ENCODE data around the gene CENPB. TPM values are rescaled to one million over a fixed set of nuclear protein-coding genes. Genes with fewer than 3 reads are reported as not detected.

The CENPB gene
- polyA plus RNA-seq, 1 donor from 2014 or later: 37.9 TPM

GRCh38 chr20:3800256-3800877 lies 13.8 kb upstream of the CENPB start:
- no peaks in the 10 kb centered on the region for H3F3A ChIP-seq (ENCODE audit: insufficient read depth, low read length, poor library complexity, severe bottlenecking)
- H3K27me3 ChIP-seq (ENCODE audit: insufficient read depth, low read depth, low read length): no peaks in the 10 kb centered on the region
- no peaks in the 10 kb centered on the region for H3K9me2 ChIP-seq (ENCODE audit: insufficient read depth, low read length)
- H2AFZ ChIP-seq (ENCODE audit: low read depth, low read length): no peak overlapping the region
- TF ChIP-seq POLR2AphosphoS5 (IDR thresholded peaks at IDR 0.05) (no peak), EP300 (conservative IDR thresholded peaks at IDR 0.05; ENCODE audit: poor library complexity, severe bottlenecking) (no peak), RAD21 (conservative IDR thresholded peaks at IDR 0.05) (no peak), SMC3 (conservative IDR thresholded peaks at IDR 0.05; ENCODE audit: poor library complexity) (no peak), EZH2 (IDR thresholded peaks at IDR 0.05; ENCODE audit: borderline replicate concordance, insufficient read depth, low read length, poor library complexity, severe bottlenecking) (no peak), TAF1 (IDR thresholded peaks at IDR 0.05; ENCODE audit: low read depth) (no peak), MXI1 (conservative IDR thresholded peaks at IDR 0.05; ENCODE audit: poor library complexity, severe bottlenecking) (no peak)
- TF ChIP-seq, protein P1, sequence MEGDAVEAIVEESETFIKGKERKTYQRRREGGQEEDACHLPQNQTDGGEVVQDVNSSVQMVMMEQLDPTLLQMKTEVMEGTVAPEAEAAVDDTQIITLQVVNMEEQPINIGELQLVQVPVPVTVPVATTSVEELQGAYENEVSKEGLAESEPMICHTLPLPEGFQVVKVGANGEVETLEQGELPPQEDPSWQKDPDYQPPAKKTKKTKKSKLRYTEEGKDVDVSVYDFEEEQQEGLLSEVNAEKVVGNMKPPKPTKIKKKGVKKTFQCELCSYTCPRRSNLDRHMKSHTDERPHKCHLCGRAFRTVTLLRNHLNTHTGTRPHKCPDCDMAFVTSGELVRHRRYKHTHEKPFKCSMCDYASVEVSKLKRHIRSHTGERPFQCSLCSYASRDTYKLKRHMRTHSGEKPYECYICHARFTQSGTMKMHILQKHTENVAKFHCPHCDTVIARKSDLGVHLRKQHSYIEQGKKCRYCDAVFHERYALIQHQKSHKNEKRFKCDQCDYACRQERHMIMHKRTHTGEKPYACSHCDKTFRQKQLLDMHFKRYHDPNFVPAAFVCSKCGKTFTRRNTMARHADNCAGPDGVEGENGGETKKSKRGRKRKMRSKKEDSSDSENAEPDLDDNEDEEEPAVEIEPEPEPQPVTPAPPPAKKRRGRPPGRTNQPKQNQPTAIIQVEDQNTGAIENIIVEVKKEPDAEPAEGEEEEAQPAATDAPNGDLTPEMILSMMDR (IDR thresholded peaks at IDR 0.05; ENCODE audit: poor library complexity, severe bottlenecking): no peak
- TF ChIP-seq, protein P2, sequence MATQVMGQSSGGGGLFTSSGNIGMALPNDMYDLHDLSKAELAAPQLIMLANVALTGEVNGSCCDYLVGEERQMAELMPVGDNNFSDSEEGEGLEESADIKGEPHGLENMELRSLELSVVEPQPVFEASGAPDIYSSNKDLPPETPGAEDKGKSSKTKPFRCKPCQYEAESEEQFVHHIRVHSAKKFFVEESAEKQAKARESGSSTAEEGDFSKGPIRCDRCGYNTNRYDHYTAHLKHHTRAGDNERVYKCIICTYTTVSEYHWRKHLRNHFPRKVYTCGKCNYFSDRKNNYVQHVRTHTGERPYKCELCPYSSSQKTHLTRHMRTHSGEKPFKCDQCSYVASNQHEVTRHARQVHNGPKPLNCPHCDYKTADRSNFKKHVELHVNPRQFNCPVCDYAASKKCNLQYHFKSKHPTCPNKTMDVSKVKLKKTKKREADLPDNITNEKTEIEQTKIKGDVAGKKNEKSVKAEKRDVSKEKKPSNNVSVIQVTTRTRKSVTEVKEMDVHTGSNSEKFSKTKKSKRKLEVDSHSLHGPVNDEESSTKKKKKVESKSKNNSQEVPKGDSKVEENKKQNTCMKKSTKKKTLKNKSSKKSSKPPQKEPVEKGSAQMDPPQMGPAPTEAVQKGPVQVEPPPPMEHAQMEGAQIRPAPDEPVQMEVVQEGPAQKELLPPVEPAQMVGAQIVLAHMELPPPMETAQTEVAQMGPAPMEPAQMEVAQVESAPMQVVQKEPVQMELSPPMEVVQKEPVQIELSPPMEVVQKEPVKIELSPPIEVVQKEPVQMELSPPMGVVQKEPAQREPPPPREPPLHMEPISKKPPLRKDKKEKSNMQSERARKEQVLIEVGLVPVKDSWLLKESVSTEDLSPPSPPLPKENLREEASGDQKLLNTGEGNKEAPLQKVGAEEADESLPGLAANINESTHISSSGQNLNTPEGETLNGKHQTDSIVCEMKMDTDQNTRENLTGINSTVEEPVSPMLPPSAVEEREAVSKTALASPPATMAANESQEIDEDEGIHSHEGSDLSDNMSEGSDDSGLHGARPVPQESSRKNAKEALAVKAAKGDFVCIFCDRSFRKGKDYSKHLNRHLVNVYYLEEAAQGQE (IDR thresholded peaks at IDR 0.05; ENCODE audit: borderline replicate concordance): no peak
- peak overlapping the region; percentile 61 for H3K9ac ChIP-seq (ENCODE audit: low read length)
- H3K79me2 ChIP-seq (replicated peaks; ENCODE audit: insufficient read depth, low read length): no peaks in the 10 kb centered on the region
- no peaks in the 10 kb centered on the region for H3K9me3 ChIP-seq (ENCODE audit: low read length)
- no peaks in the 10 kb centered on the region for H3K36me3 ChIP-seq (ENCODE audit: insufficient read depth, low read length)
- peak overlapping the region; percentile 53 for H3K27ac ChIP-seq (ENCODE audit: low read length)
- H4K20me1 ChIP-seq (ENCODE audit: insufficient read depth): no peaks in the 10 kb centered on the region
- no peak overlapping the region for H3K4me3 ChIP-seq (ENCODE audit: low read length)
- H3K4me2 ChIP-seq (ENCODE audit: low read length): no peak overlapping the region

DNA sequence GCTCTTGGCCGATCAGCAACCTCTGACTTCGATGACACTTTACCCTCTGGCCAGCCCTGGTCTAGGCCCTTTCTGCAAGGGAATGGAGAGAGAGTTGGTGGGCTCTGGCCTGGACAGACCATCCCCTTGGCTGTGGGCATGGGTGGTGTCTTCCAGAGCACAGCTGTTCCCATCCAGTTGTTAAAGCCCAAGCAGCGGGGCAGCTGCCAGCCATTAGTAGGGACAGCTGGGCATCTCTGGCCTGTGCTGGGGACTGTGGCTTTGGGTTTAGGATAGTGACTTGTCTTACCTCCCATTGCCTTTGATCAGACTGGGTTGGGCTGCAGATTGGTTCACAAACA lies 12.3 kb upstream of the CENPB start:
- Histone ChIP-seq H3F3A (ENCODE audit: insufficient read depth, low read length, poor library complexity, severe bottlenecking) (no peaks in the 10 kb centered on the region), H3K9me3 (ENCODE audit: low read length) (no peaks in the 10 kb centered on the region), H3K27me3 (ENCODE audit: insufficient read depth, low read depth, low read length) (no peaks in the 10 kb centered on the region), H3K36me3 (ENCODE audit: insufficient read depth, low read length) (no peaks in the 10 kb centered on the region), H3K9me2 (ENCODE audit: insufficient read depth, low read length) (no peaks in the 10 kb centered on the region), H3K4me3 (ENCODE audit: low read length) (no peak overlapping the region), H3K79me2 (replicated peaks; ENCODE audit: insufficient read depth, low read length) (no peaks in the 10 kb centered on the region), H4K20me1 (ENCODE audit: insufficient read depth) (no peaks in the 10 kb centered on the region), H2AFZ (ENCODE audit: low read depth, low read length) (no peak overlapping the region), H3K27ac (ENCODE audit: low read length) (no peak overlapping the region), H3K4me2 (ENCODE audit: low read length) (no peak overlapping the region), H3K9ac (ENCODE audit: low read length) (no peak overlapping the region)
- TF ChIP-seq TAF1 (IDR thresholded peaks at IDR 0.05; ENCODE audit: low read depth): no peak
- TF ChIP-seq EZH2 (IDR thresholded peaks at IDR 0.05; ENCODE audit: borderline replicate concordance, insufficient read depth, low read length, poor library complexity, severe bottlenecking): no peak
- no peak for TF ChIP-seq SMC3 (conservative IDR thresholded peaks at IDR 0.05; ENCODE audit: poor library complexity)
- no peak for TF ChIP-seq MXI1 (conservative IDR thresholded peaks at IDR 0.05; ENCODE audit: poor library complexity, severe bottlenecking)
- TF ChIP-seq EP300 (conservative IDR thresholded peaks at IDR 0.05; ENCODE audit: poor library complexity, severe bottlenecking): no peak
- TF ChIP-seq, protein P2 (IDR thresholded peaks at IDR 0.05; ENCODE audit: borderline replicate concordance): no peak
- TF ChIP-seq, protein P1 (IDR thresholded peaks at IDR 0.05; ENCODE audit: poor library complexity, severe bottlenecking): no peak
- no peak for TF ChIP-seq RAD21 (conservative IDR thresholded peaks at IDR 0.05)
- no peak for TF ChIP-seq POLR2AphosphoS5 (IDR thresholded peaks at IDR 0.05)

Data from neural cell (in vitro differentiated cells).